Measurements from ENCODE around the gene SLIT1.

SLIT1 gene

DNA sequence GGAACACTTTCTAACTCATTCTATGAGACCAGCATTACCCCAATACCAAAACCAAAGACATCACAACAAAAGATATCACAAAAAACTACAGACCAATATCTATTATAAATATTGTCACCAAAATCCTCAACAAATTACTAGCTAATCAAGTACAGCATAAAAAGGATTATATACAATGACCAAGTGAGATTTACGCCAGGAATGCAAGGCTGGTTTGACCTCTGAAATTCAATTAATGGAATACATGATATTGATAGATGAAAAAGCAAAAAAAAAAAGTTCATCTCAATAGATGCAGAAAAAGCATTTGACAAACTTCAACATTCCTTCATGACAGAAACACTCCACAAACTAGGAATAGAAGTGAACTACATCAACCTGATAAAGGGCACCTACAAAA is 178.3 kb downstream of the SLIT1 start:
- Histone ChIP-seq H3K4me3 (no peak overlapping the region), H3K27ac (no peak overlapping the region), H3K27me3 (no peaks in the 10 kb centered on the region), H3K9me3 (peaks cover 19% of the 10 kb centered on the region; the same call in 1 of the 2 replicates), H3K36me3 (no peaks in the 10 kb centered on the region), H3K4me1 (no peaks in the 10 kb centered on the region), H3K4me2 (no peak overlapping the region), H4K20me1 (no peaks in the 10 kb centered on the region), H3K9ac (no peak overlapping the region)
- no peak for TF ChIP-seq Cebpa-rat (IDR thresholded peaks at IDR 0.05)

DNA sequence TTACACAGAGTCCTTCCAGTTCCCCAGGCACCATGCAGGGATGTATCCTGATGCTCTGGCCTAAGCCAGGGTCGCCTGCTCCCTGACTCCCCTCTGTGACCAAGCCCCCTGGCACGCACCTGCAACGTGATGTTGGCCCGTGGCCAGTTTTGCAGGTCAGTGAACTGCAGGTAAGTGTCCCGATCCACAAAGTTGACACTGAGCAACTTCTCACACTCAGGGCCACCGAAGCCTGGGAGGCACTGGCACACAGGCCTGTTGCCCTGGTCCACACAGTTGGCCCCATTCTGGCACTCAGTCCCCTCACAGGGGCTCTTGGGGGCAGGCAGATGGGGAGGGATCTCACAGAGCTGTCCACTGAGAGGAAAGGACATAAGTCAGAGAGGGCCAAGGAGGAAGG is 179.4 kb downstream of the SLIT1 start:
- no peak for TF ChIP-seq Cebpa-rat (IDR thresholded peaks at IDR 0.05)
- H3K9me3 ChIP-seq: peaks cover 19% of the 10 kb centered on the region; the same call in 1 of the 2 replicates
- no peaks in the 10 kb centered on the region for H4K20me1 ChIP-seq
- no peak overlapping the region for H3K27ac ChIP-seq
- no peaks in the 10 kb centered on the region for H3K27me3 ChIP-seq
- no peaks in the 10 kb centered on the region for H3K4me1 ChIP-seq
- no peak overlapping the region for H3K4me2 ChIP-seq
- no peak overlapping the region for H3K4me3 ChIP-seq
- H3K9ac ChIP-seq: no peak overlapping the region
- no peaks in the 10 kb centered on the region for H3K36me3 ChIP-seq

GRCh38 chr10:97005349-97005748 is 180.4 kb downstream of the SLIT1 start:
- Histone ChIP-seq H4K20me1 (no peaks in the 10 kb centered on the region), H3K4me1 (no peaks in the 10 kb centered on the region), H3K9ac (no peak overlapping the region), H3K4me2 (no peak overlapping the region), H3K4me3 (no peak overlapping the region), H3K27ac (no peak overlapping the region), H3K9me3 (peaks cover 19% of the 10 kb centered on the region; the same call in 1 of the 2 replicates), H3K36me3 (no peaks in the 10 kb centered on the region), H3K27me3 (no peaks in the 10 kb centered on the region)
- TF ChIP-seq Cebpa-rat (IDR thresholded peaks at IDR 0.05): no peak

DNA sequence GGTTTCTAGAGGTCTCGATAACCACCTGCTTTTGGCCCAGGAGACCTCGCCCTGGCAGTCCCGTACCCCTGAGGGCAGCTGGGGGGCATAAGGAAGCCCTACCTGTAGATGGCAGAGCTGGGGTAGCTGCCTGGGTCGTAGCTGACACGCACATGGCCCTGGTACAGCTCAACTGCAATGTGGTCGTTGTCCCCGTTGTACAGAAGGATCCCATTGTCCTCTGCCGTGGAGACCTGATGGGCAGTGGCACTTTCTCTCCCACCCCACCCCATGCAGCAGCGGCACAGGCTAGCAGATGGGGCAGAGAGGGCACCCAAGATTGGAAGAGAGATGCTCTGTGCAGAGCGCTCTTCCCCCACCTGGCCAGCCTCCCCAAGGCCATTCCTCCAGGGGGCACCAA is 181.2 kb downstream of the SLIT1 start:
- H3K4me1 ChIP-seq: no peaks in the 10 kb centered on the region
- H3K36me3 ChIP-seq: no peaks in the 10 kb centered on the region
- H3K4me2 ChIP-seq: no peak overlapping the region
- no peak overlapping the region for H3K27ac ChIP-seq
- TF ChIP-seq Cebpa-rat (IDR thresholded peaks at IDR 0.05): no peak
- peaks cover 19% of the 10 kb centered on the region; the same call in 1 of the 2 replicates for H3K9me3 ChIP-seq
- H4K20me1 ChIP-seq: no peaks in the 10 kb centered on the region
- no peak overlapping the region for H3K9ac ChIP-seq
- H3K27me3 ChIP-seq: no peaks in the 10 kb centered on the region
- no peak overlapping the region for H3K4me3 ChIP-seq

DNA sequence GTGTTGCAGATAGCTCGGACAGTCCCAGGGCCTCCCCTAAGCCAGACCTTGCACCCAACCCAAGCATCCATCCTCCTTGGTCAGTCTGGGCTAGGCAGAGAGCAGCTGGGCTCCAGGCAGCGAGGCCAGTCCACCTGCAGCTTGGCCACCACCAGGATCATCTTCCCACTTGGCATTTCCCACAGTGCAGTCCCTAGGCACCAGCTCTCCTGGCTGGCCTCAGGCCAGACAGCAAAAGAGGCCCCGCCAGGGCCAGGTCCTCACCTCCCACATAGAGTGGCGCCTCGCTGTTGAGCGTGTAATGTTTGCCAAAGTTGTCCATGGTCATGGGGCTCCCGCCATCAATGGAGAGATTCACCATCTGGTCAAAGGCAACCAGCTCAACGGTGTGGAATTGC is 182.0 kb downstream of the SLIT1 start:
- Histone ChIP-seq H4K20me1 (no peaks in the 10 kb centered on the region), H3K27me3 (no peaks in the 10 kb centered on the region), H3K9ac (no peak overlapping the region)

GRCh38 chr10:97003151-97003803 is 182.5 kb downstream of the SLIT1 start:
- no peak overlapping the region for H3K9ac ChIP-seq
- no peak overlapping the region for H3K27ac ChIP-seq
- no peaks in the 10 kb centered on the region for H4K20me1 ChIP-seq
- no peak overlapping the region for H3K4me3 ChIP-seq
- H3K36me3 ChIP-seq: no peaks in the 10 kb centered on the region
- no peak overlapping the region for H3K4me2 ChIP-seq
- TF ChIP-seq Cebpa-rat (IDR thresholded peaks at IDR 0.05): no peak
- no peaks in the 10 kb centered on the region for H3K4me1 ChIP-seq
- no peaks in the 10 kb centered on the region for H3K27me3 ChIP-seq
- H3K9me3 ChIP-seq: peaks cover 17% of the 10 kb centered on the region; the same call in 1 of the 2 replicates

More for the DNA sequence above, 182.0 kb downstream of the SLIT1 start:
- Histone ChIP-seq H3K4me2 (no peak overlapping the region), H3K9me3 (peaks cover 19% of the 10 kb centered on the region; the same call in 1 of the 2 replicates), H3K4me1 (no peaks in the 10 kb centered on the region), H3K36me3 (no peaks in the 10 kb centered on the region), H3K4me3 (no peak overlapping the region), H3K27ac (no peak overlapping the region)
- TF ChIP-seq Cebpa-rat (IDR thresholded peaks at IDR 0.05): no peak

GRCh38 chr10:97002670-97003069 is 183.1 kb downstream of the SLIT1 start:
- no peaks in the 10 kb centered on the region for H3K36me3 ChIP-seq
- no peak for TF ChIP-seq Cebpa-rat (IDR thresholded peaks at IDR 0.05)
- no peak overlapping the region for H3K9ac ChIP-seq
- no peak overlapping the region for H3K27ac ChIP-seq
- no peaks in the 10 kb centered on the region for H4K20me1 ChIP-seq
- no peak overlapping the region for H3K4me3 ChIP-seq
- H3K27me3 ChIP-seq: no peaks in the 10 kb centered on the region
- peaks cover 16% of the 10 kb centered on the region; the same call in 1 of the 2 replicates for H3K9me3 ChIP-seq
- H3K4me1 ChIP-seq: no peaks in the 10 kb centered on the region
- no peak overlapping the region for H3K4me2 ChIP-seq

- no peak overlapping the region for H3K27ac ChIP-seq
- no peak overlapping the region for H3K4me2 ChIP-seq
- peaks cover 3% of the 10 kb centered on the region; the same call in 1 of the 2 replicates for H3K9me3 ChIP-seq
- H3K36me3 ChIP-seq: no peaks in the 10 kb centered on the region
- H3K4me3 ChIP-seq: no peak overlapping the region
- no peak overlapping the region for H3K9ac ChIP-seq
- H3K27me3 ChIP-seq: no peaks in the 10 kb centered on the region
- H3K4me1 ChIP-seq: no peaks in the 10 kb centered on the region
- no peaks in the 10 kb centered on the region for H4K20me1 ChIP-seq
- TF ChIP-seq Cebpa-rat (IDR thresholded peaks at IDR 0.05): no peak
Observed at GRCh38 chr10:97001183-97001991, 184.4 kb downstream of the SLIT1 start.

- TF ChIP-seq Cebpa-rat (IDR thresholded peaks at IDR 0.05): no peak
- Histone ChIP-seq H3K27me3 (no peaks in the 10 kb centered on the region), H3K9ac (no peak overlapping the region), H3K4me2 (no peak overlapping the region), H3K4me1 (no peaks in the 10 kb centered on the region), H4K20me1 (no peaks in the 10 kb centered on the region), H3K36me3 (no peaks in the 10 kb centered on the region), H3K9me3 (no peaks in the 10 kb centered on the region), H3K27ac (no peak overlapping the region), H3K4me3 (no peak overlapping the region)
Observed at GRCh38 chr10:97000487-97001182, 185.1 kb downstream of the SLIT1 start.

GRCh38 chr10:96999987-97000386 is 185.8 kb downstream of the SLIT1 start:
- H3K4me3 ChIP-seq: no peak overlapping the region
- H3K27ac ChIP-seq: no peak overlapping the region
- no peaks in the 10 kb centered on the region for H3K36me3 ChIP-seq
- H3K4me1 ChIP-seq: no peaks in the 10 kb centered on the region
- H3K27me3 ChIP-seq: no peaks in the 10 kb centered on the region
- H3K4me2 ChIP-seq: no peak overlapping the region
- H3K9ac ChIP-seq: no peak overlapping the region
- no peak for TF ChIP-seq Cebpa-rat (IDR thresholded peaks at IDR 0.05)
- H4K20me1 ChIP-seq: no peaks in the 10 kb centered on the region
- H3K9me3 ChIP-seq: no peaks in the 10 kb centered on the region
